ENCODE measurements around the gene ITPR3. TPM values are rescaled to one million over a fixed set of nuclear protein-coding genes. Genes with fewer than 3 reads are reported as not detected.

Gene ITPR3
- total RNA-seq, 1 experiment from 2014 or later = 103 TPM

- H3K79me2 ChIP-seq (ENCODE audit: insufficient read depth, low read length) = peaks cover 37% of the 10 kb centered on the region
- H3K4me1 ChIP-seq (ENCODE audit: control insufficient read depth in 1 of 2, insufficient read depth in 2 of 2, low read length in 2 of 2) = peaks cover 1 to 11% of the 10 kb centered on the region in 2 experiments; a peak in 3 of 4 replicates
- ChIA-PET CTCF (no interaction called here), POLR2A (no interaction called here), RAD21 (ENCODE audit: low non-redundant PET in 1 of 2, low total read pairs in 2 of 2, uncharacterized antibody in 2 of 2, unreplicated experiment in 2 of 2) (no interaction called here)
- peaks cover 2 to 48% of the 10 kb centered on the region in 2 experiments; a peak in 3 of 4 replicates for H3K36me3 ChIP-seq (ENCODE audit: control insufficient read depth in 1 of 2, insufficient read depth in 2 of 2, low read length in 2 of 2)
- no peaks in the 10 kb centered on the region for H4K20me1 ChIP-seq (ENCODE audit: insufficient read depth)
- no peak for ATAC-seq
- no peak overlapping the region for H2AFZ ChIP-seq (ENCODE audit: low read depth, low read length, poor library complexity, severe bottlenecking)
- no peak overlapping the region for H3K4me3 ChIP-seq (replicated peaks in 1 of 2; ENCODE audit: low read depth in 1 of 2, low read length in 2 of 2)
- H3K27me3 ChIP-seq (ENCODE audit: insufficient read depth, low read length) = no peaks in the 10 kb centered on the region
- no peak overlapping the region for H3K4me2 ChIP-seq (ENCODE audit: low read length)
- TF ChIP-seq, protein P1, sequence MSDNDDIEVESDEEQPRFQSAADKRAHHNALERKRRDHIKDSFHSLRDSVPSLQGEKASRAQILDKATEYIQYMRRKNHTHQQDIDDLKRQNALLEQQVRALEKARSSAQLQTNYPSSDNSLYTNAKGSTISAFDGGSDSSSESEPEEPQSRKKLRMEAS (IDR thresholded peaks at IDR 0.05) = no peak
- no peak for TF ChIP-seq RAD21 (IDR thresholded peaks at IDR 0.05; ENCODE audit: low read depth)
- no peak for TF ChIP-seq ZNF274 (IDR thresholded peaks at IDR 0.05; ENCODE audit: low read depth, low read length)
- TF ChIP-seq EGR1 (IDR thresholded peaks at IDR 0.05; ENCODE audit: low read depth) = no peak
- no peak for TF ChIP-seq YY1 (IDR thresholded peaks at IDR 0.05; ENCODE audit: extremely low read depth, insufficient replicate concordance, low read depth, low read length)
- no peak for TF ChIP-seq FOSL1 (IDR thresholded peaks at IDR 0.05; ENCODE audit: low read depth)
- TF ChIP-seq ATF3 (IDR thresholded peaks at IDR 0.05) = no peak
- TF ChIP-seq TCF7L2 (IDR thresholded peaks at IDR 0.05; ENCODE audit: borderline replicate concordance, extremely low read depth, insufficient read depth, insufficient read length) = no peak
- intact Hi-C loops (cut with micrococcal nuclease) = no loop called here
- no peaks in the 10 kb centered on the region for H3K9me3 ChIP-seq (ENCODE audit: control insufficient read depth in 1 of 2, insufficient read depth in 1 of 2, low read depth in 1 of 2, low read length in 2 of 2)
- no peak overlapping the region for H3K9ac ChIP-seq (ENCODE audit: low read length)
- DNase-seq (ENCODE audit: low read depth, low spot score) = no peak
- H3K9me2 ChIP-seq (ENCODE audit: insufficient read depth) = no peaks in the 10 kb centered on the region
- no peak overlapping the region for H3K27ac ChIP-seq (ENCODE audit: low read depth, low read length)
- BruUV-seq (replicated peaks) = no TSS peak
Measured at GRCh38 chr6:33705268-33705885, 84.3 kb downstream of the ITPR3 start.
